ENCODE measurements around the gene OPTN.

The OPTN gene

GRCh38 chr10:13168781-13169180 is 68.8 kb downstream of the OPTN start:
- no peak for DNase-seq (ENCODE audit: low spot score)
- no peak for TF ChIP-seq CTCF (IDR thresholded peaks at IDR 0.05; ENCODE audit: borderline replicate concordance, control extremely low read depth, extremely low read depth, insufficient read depth, missing control alignments)
- in situ Hi-C loops (cut with MboI; ENCODE audit: low sequenced_read_pairs, unreplicated experiment) = no loop called here

GRCh38 chr10:13173616-13174015 is 73.7 kb downstream of the OPTN start:
- no peak for DNase-seq (ENCODE audit: low spot score)
- in situ Hi-C loops (cut with MboI; ENCODE audit: low sequenced_read_pairs, unreplicated experiment) = no loop called here
- no peak for TF ChIP-seq CTCF (IDR thresholded peaks at IDR 0.05; ENCODE audit: borderline replicate concordance, control extremely low read depth, extremely low read depth, insufficient read depth, missing control alignments)

GRCh38 chr10:13180788-13181187 is 80.8 kb downstream of the OPTN start:
- in situ Hi-C loops (cut with MboI; ENCODE audit: low sequenced_read_pairs, unreplicated experiment) = no loop called here
- DNase-seq (ENCODE audit: low spot score) = no peak
- TF ChIP-seq CTCF (IDR thresholded peaks at IDR 0.05; ENCODE audit: borderline replicate concordance, control extremely low read depth, extremely low read depth, insufficient read depth, missing control alignments) = no peak

- in situ Hi-C loops (cut with MboI; ENCODE audit: low sequenced_read_pairs, unreplicated experiment) = no loop called here
- DNase-seq (ENCODE audit: low spot score) = no peak
- no peak for TF ChIP-seq CTCF (IDR thresholded peaks at IDR 0.05; ENCODE audit: borderline replicate concordance, control extremely low read depth, extremely low read depth, insufficient read depth, missing control alignments)
Measured at GRCh38 chr10:13182424-13182823, 82.5 kb downstream of the OPTN start.

- no peak for DNase-seq (ENCODE audit: low spot score)
- in situ Hi-C loops (cut with MboI; ENCODE audit: low sequenced_read_pairs, unreplicated experiment) = no loop called here
- no peak for TF ChIP-seq CTCF (IDR thresholded peaks at IDR 0.05; ENCODE audit: borderline replicate concordance, control extremely low read depth, extremely low read depth, insufficient read depth, missing control alignments)
Measured at GRCh38 chr10:13183625-13184024, 83.7 kb downstream of the OPTN start.

- no peak for TF ChIP-seq CTCF (IDR thresholded peaks at IDR 0.05; ENCODE audit: borderline replicate concordance, control extremely low read depth, extremely low read depth, insufficient read depth, missing control alignments)
- in situ Hi-C loops (cut with MboI; ENCODE audit: low sequenced_read_pairs, unreplicated experiment) = no loop called here
- no peak for DNase-seq (ENCODE audit: low spot score)
Measured at GRCh38 chr10:13184276-13184675, 84.3 kb downstream of the OPTN start.
